Duodenal mucosa (tissue), 2 donors: ENCODE results near the gene ANKRD33B.
"Not testable (repeated sequence)": the region's sequence is repeated elsewhere in the genome, so short reads cannot be mapped to it uniquely, and the experiment has no call there.

Source experiments
- H3K27ac ChIP-seq: one replicate; pipeline ENCODE4 v1.7.0; 2013; ENCODE audit warnings: low read depth, low read length
- H3K27me3 ChIP-seq, 2 donors: one replicate each; pipeline ENCODE4 v1.7.0; 2013; ENCODE audit warnings: low read length in 2 of 2, control low read depth in 1 of 2; ENCODE audit not compliant: insufficient read depth in 2 of 2, control insufficient read depth in 1 of 2
- H3K36me3 ChIP-seq, 2 donors: one replicate each; pipeline ENCODE4 v1.7.0; 2013; ENCODE audit warnings: low read length in 2 of 2, control low read depth in 1 of 2; ENCODE audit not compliant: insufficient read depth in 2 of 2, control insufficient read depth in 1 of 2
- H3K4me1 ChIP-seq, 2 donors: one replicate each; pipeline ENCODE4 v1.7.0; 2013; ENCODE audit warnings: low read length in 2 of 2, control low read depth in 1 of 2; ENCODE audit not compliant: insufficient read depth in 2 of 2, control insufficient read depth in 1 of 2
- H3K4me3 ChIP-seq, 2 donors: one replicate each; pipeline ENCODE4 v1.7.0; 2013; ENCODE audit warnings: low read length in 2 of 2, low read depth in 1 of 2
- H3K9ac ChIP-seq, 2 donors: one replicate each; pipeline ENCODE4 v1.7.0; 2013; ENCODE audit warnings: low read length in 2 of 2, low read depth in 1 of 2
- H3K9me3 ChIP-seq, 2 donors: one replicate each; pipeline ENCODE4 v1.7.0; 2013; ENCODE audit warnings: low read length in 2 of 2, control low read depth in 1 of 2; ENCODE audit not compliant: control insufficient read depth in 1 of 2

Gene ANKRD33B

GRCh38 chr5:10567121-10567591, 3.3 kb downstream of the ANKRD33B start:
- H3K4me1 ChIP-seq = peaks cover 0 to 13% of the 10 kb centered on the region in 2 donors
- no peaks in the 10 kb centered on the region for H3K9me3 ChIP-seq
- H3K27ac ChIP-seq = no peak overlapping the region
- no peak overlapping the region for H3K9ac ChIP-seq
- no peak overlapping the region for H3K4me3 ChIP-seq
- H3K27me3 ChIP-seq = peaks cover 24 to 25% of the 10 kb centered on the region in 2 donors
- H3K36me3 ChIP-seq = no peaks in the 10 kb centered on the region

GRCh38 chr5:10567781-10568321, 4.0 kb downstream of the ANKRD33B start:
- H3K27me3 ChIP-seq = peaks cover 17 to 20% of the 10 kb centered on the region in 2 donors
- no peaks in the 10 kb centered on the region for H3K36me3 ChIP-seq
- no peaks in the 10 kb centered on the region for H3K9me3 ChIP-seq
- no peak overlapping the region for H3K4me3 ChIP-seq
- H3K9ac ChIP-seq = no peak overlapping the region
- H3K27ac ChIP-seq = no peak overlapping the region
- peaks cover 0 to 12% of the 10 kb centered on the region in 2 donors for H3K4me1 ChIP-seq

GRCh38 chr5:10570540-10570939, 6.7 kb downstream of the ANKRD33B start:
- H3K27me3 ChIP-seq, H3K4me3 ChIP-seq, H3K27ac ChIP-seq, H3K36me3 ChIP-seq, H3K9me3 ChIP-seq, H3K9ac ChIP-seq, H3K4me1 ChIP-seq: not testable (repeated sequence)

GRCh38 chr5:10572451-10572850, 8.6 kb downstream of the ANKRD33B start:
- Histone ChIP-seq H3K36me3 (no peaks in the 10 kb centered on the region), H3K4me1 (no peaks in the 10 kb centered on the region), H3K27ac (no peak overlapping the region), H3K4me3 (no peak overlapping the region), H3K9me3 (no peaks in the 10 kb centered on the region), H3K9ac (no peak overlapping the region), H3K27me3 (no peaks in the 10 kb centered on the region)

GRCh38 chr5:10573487-10574145, 9.7 kb downstream of the ANKRD33B start:
- no peaks in the 10 kb centered on the region for H3K36me3 ChIP-seq
- no peaks in the 10 kb centered on the region for H3K4me1 ChIP-seq
- H3K4me3 ChIP-seq = no peak overlapping the region
- no peaks in the 10 kb centered on the region for H3K27me3 ChIP-seq
- no peak overlapping the region for H3K27ac ChIP-seq
- no peak overlapping the region for H3K9ac ChIP-seq
- H3K9me3 ChIP-seq = no peaks in the 10 kb centered on the region

- H3K36me3 ChIP-seq, H3K9me3 ChIP-seq: not testable (repeated sequence)
Measured at GRCh38 chr5:10574879-10575278, 11.0 kb downstream of the ANKRD33B start.

GRCh38 chr5:10576121-10576789, 12.4 kb downstream of the ANKRD33B start:
- Histone ChIP-seq H3K9ac (no peak overlapping the region), H3K9me3 (no peaks in the 10 kb centered on the region), H3K36me3 (no peaks in the 10 kb centered on the region), H3K4me1 (no peaks in the 10 kb centered on the region), H3K27ac (no peak overlapping the region), H3K27me3 (no peaks in the 10 kb centered on the region), H3K4me3 (no peak overlapping the region)

More at GRCh38 chr5:10574879-10575278, 11.0 kb downstream of the ANKRD33B start:
- H3K4me3 ChIP-seq, H3K4me1 ChIP-seq, H3K9ac ChIP-seq, H3K27me3 ChIP-seq, H3K27ac ChIP-seq: not testable (repeated sequence)

GRCh38 chr5:10576790-10577189, 12.9 kb downstream of the ANKRD33B start:
- Histone ChIP-seq H3K9ac (no peak overlapping the region), H3K4me3 (no peak overlapping the region), H3K27ac (no peak overlapping the region), H3K9me3 (no peaks in the 10 kb centered on the region), H3K27me3 (no peaks in the 10 kb centered on the region), H3K4me1 (no peaks in the 10 kb centered on the region), H3K36me3 (no peaks in the 10 kb centered on the region)

- H3K36me3 ChIP-seq = no peaks in the 10 kb centered on the region
- no peaks in the 10 kb centered on the region for H3K4me1 ChIP-seq
- no peaks in the 10 kb centered on the region for H3K27me3 ChIP-seq
- H3K9me3 ChIP-seq = no peaks in the 10 kb centered on the region
- no peak overlapping the region for H3K4me3 ChIP-seq
- no peak overlapping the region for H3K9ac ChIP-seq
- no peak overlapping the region for H3K27ac ChIP-seq
Measured at GRCh38 chr5:10577371-10578292, 13.8 kb downstream of the ANKRD33B start.

- H3K4me3 ChIP-seq = no peak overlapping the region
- H3K9me3 ChIP-seq = no peaks in the 10 kb centered on the region
- no peak overlapping the region for H3K27ac ChIP-seq
- no peak overlapping the region for H3K9ac ChIP-seq
- no peaks in the 10 kb centered on the region for H3K36me3 ChIP-seq
- no peaks in the 10 kb centered on the region for H3K27me3 ChIP-seq
- no peaks in the 10 kb centered on the region for H3K4me1 ChIP-seq
Measured at GRCh38 chr5:10578293-10578665, 14.4 kb downstream of the ANKRD33B start.
